Fibroblast of skin of right quadriceps (primary cell): Measurements from ENCODE around the gene CFAP68.
"Not testable (repeated sequence)": the region's sequence is repeated elsewhere in the genome, so short reads cannot be mapped to it uniquely, and the experiment has no call there.

Experiments
- DNase-seq: peaks from one replicate; pipeline ENCODE4 v3.0.0-alpha.2; 2013

CFAP68 gene

GRCh38 chr11:111870886-111871692, 8.3 kb upstream of the CFAP68 start, which contains the start of gene ALG9:
ALG9 (minus strand) TSS chr11:111871581; CDS start chr11:111871482, 99 bp downstream.
- DNase-seq: peak; percentile 87

GRCh38 chr11:111871693-111872161, 7.6 kb upstream of the CFAP68 start:
- DNase-seq: no peak

GRCh38 chr11:111878385-111878848, 924 bp upstream of the CFAP68 start:
- peak; percentile 48 for DNase-seq

- DNase-seq: no peak
Measured at GRCh38 chr11:111879637-111879960, 258 bp downstream of the CFAP68 start.

- DNase-seq: no peak
Measured at GRCh38 chr11:111882202-111882601, 2.9 kb downstream of the CFAP68 start.

GRCh38 chr11:111885053-111885452, 5.7 kb downstream of the CFAP68 start:
- DNase-seq: not testable (repeated sequence)

- DNase-seq: no peak
Measured at GRCh38 chr11:111886032-111886431, 6.7 kb downstream of the CFAP68 start.

GRCh38 chr11:111886844-111887243, 7.5 kb downstream of the CFAP68 start:
- no peak for DNase-seq

GRCh38 chr11:111905411-111905810, 26.1 kb downstream of the CFAP68 start:
- DNase-seq: peak; percentile 60

- DNase-seq: no peak
Measured at GRCh38 chr11:111906680-111907079, 27.3 kb downstream of the CFAP68 start.

- no peak for DNase-seq
Measured at GRCh38 chr11:111908639-111909305, 29.4 kb downstream of the CFAP68 start.

- no peak for DNase-seq
Measured at GRCh38 chr11:111909378-111909777, 30.0 kb downstream of the CFAP68 start.

GRCh38 chr11:111910676-111911562, 31.6 kb downstream of the CFAP68 start:
- DNase-seq: no peak

GRCh38 chr11:111911563-111912401, 32.4 kb downstream of the CFAP68 start, which contains the start of gene CRYAB:
CRYAB (minus strand) TSS chr11:111911770; CDS start chr11:111911724, 46 bp downstream.
- DNase-seq: peak; percentile 93

- DNase-seq: no peak
Measured at GRCh38 chr11:111912535-111912934, 33.2 kb downstream of the CFAP68 start, which contains the start of gene HSPB2. HSPB2 (plus strand) TSS chr11:111912734; CDS start chr11:111912830, 96 bp downstream.

GRCh38 chr11:111913031-111913861, 33.9 kb downstream of the CFAP68 start:
- no peak for DNase-seq

GRCh38 chr11:111913997-111914396, 34.7 kb downstream of the CFAP68 start:
- DNase-seq: peak; percentile 83

- DNase-seq: no peak
Measured at GRCh38 chr11:111916768-111917167, 37.4 kb downstream of the CFAP68 start.

GRCh38 chr11:111917312-111917711, 38.0 kb downstream of the CFAP68 start:
- no peak for DNase-seq

GRCh38 chr11:111917788-111918187, 38.4 kb downstream of the CFAP68 start:
- DNase-seq: no peak
